DOHH2 (cell line): ENCODE results near the gene CARMIL1.

Experiments used
- H3F3A ChIP-seq: fragments of 200-600 bp; sonication (generic), shearing (Covaris generic); 2 replicates; pipeline ENCODE4 v1.6.0; 2016; ENCODE audit warnings: antibody characterized with exemption, mild to moderate bottlenecking; ENCODE audit not compliant: control insufficient read depth, insufficient read depth
- H3K27ac ChIP-seq: fragments of 200-600 bp; sonication (generic); 2 replicates; pipeline ENCODE4 v1.5.1; 2014; ENCODE audit warnings: low read depth, mild to moderate bottlenecking, low read length, moderate library complexity
- H3K27me3 ChIP-seq: fragments of 200-600 bp; sonication (generic); 2 replicates; pipeline ENCODE4 v1.6.1; 2014; ENCODE audit warnings: mild to moderate bottlenecking, low read length, mixed read lengths; ENCODE audit not compliant: control insufficient read depth
- H3K36me3 ChIP-seq: fragments of 200-600 bp; sonication (generic); 2 replicates; pipeline ENCODE4 v1.6.1; 2014; ENCODE audit warnings: mild to moderate bottlenecking, low read length, moderate library complexity, mixed read lengths; ENCODE audit not compliant: control insufficient read depth
- H3K4me1 ChIP-seq: fragments of 200-600 bp; sonication (generic); 2 replicates; pipeline ENCODE4 v1.6.1; 2014; ENCODE audit warnings: mild to moderate bottlenecking, low read length, mixed read lengths; ENCODE audit not compliant: control insufficient read depth
- H3K4me2 ChIP-seq: fragments of 200-600 bp; sonication (generic); 2 replicates; pipeline ENCODE4 v1.6.0; 2014; ENCODE audit warnings: mild to moderate bottlenecking, low read length, moderate library complexity
- H3K4me3 ChIP-seq: fragments of 200-600 bp; sonication (generic); 2 replicates; pipeline ENCODE4 v1.5.1; 2014; ENCODE audit warnings: mild to moderate bottlenecking, low read length, mixed read lengths
- H3K79me2 ChIP-seq: fragments of 200-600 bp; sonication (generic); 2 replicates; pipeline ENCODE4 v1.6.1; 2014; ENCODE audit warnings: mild to moderate bottlenecking, low read length, mixed read lengths; ENCODE audit not compliant: control insufficient read depth
- H3K9me2 ChIP-seq: fragments of 200-600 bp; sonication (generic); replicated peaks from 2 replicates; pipeline ENCODE4 v1.6.1; 2014; ENCODE audit warnings: mild to moderate bottlenecking, low read length, mixed read lengths; ENCODE audit not compliant: control insufficient read depth
- H3K9me3 ChIP-seq: fragments of 200-600 bp; sonication (generic); 2 replicates; pipeline ENCODE4 v1.6.1; 2014; ENCODE audit warnings: antibody characterized with exemption, low read length, mixed read lengths; ENCODE audit not compliant: control insufficient read depth, insufficient read depth
- H4K20me1 ChIP-seq: fragments of 200-600 bp; sonication (generic); 2 replicates; pipeline ENCODE4 v1.6.0; 2014; ENCODE audit warnings: low read depth, mild to moderate bottlenecking, antibody characterized with exemption, low read length, moderate library complexity; ENCODE audit not compliant: control insufficient read depth, insufficient read depth
- EZH2phosphoT487 ChIP-seq: fragments of 200-600 bp; sonication (generic); IDR thresholded peaks from 2 replicates; pipeline ENCODE4 v1.6.1; 2017; ENCODE audit warnings: borderline replicate concordance, mild to moderate bottlenecking, antibody characterized with exemption, low read length, moderate library complexity, mixed read lengths
- TF ChIP-seq, protein P1 (sequence below): fragments of 200-600 bp; sonication (generic); IDR thresholded peaks from one replicate; pipeline ENCODE4 v1.5.1; 2014; ENCODE audit warnings: antibody characterized with exemption, mild to moderate bottlenecking, low read depth, low read length; ENCODE audit not compliant: poor library complexity, severe bottlenecking

The CARMIL1 gene

DNA sequence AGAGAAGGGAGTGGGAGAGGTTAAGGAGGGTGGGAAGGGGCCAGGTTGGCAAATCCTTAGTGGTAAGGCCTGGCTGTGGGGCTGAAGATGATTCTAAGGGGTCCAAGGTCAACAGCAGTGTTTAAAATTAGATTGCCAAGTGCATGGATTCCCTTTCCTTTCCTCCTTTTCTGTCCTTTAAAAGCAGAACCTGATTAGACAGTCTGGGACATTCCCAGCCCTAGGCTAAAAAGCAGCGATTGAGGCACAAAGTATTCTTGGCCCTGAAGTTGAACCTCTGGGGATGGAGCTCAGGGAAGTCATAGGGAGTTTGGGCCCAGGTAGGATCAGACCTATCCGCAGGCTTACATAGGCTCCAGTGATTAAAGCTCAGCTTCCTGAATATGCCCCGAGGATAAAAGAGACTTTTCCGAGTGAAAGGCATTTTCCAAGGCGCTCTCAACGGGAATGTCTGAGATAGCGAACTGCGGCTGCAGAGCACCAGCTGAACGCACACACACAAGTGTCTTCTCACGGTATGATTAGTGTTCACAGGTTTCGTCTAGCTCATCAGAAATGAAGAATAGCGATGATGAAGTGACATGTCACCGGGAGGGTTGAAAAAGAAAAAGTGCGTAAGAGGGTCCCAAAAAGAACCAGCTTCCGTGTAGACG lies 787 bp upstream of the CARMIL1 start:
- peak overlapping the region; percentile 51 for H3K27ac ChIP-seq
- peaks cover 18% of the 10 kb centered on the region for H3F3A ChIP-seq
- peaks cover 2% of the 10 kb centered on the region; the same call in 1 of the 2 replicates for H3K36me3 ChIP-seq
- H3K9me3 ChIP-seq: no peaks in the 10 kb centered on the region
- H3K4me2 ChIP-seq: peak overlapping the region; percentile 98
- no peaks in the 10 kb centered on the region for H3K27me3 ChIP-seq
- no peaks in the 10 kb centered on the region for H3K9me2 ChIP-seq
- peaks cover 22% of the 10 kb centered on the region for H3K79me2 ChIP-seq
- H4K20me1 ChIP-seq: no peaks in the 10 kb centered on the region
- TF ChIP-seq, protein P1, sequence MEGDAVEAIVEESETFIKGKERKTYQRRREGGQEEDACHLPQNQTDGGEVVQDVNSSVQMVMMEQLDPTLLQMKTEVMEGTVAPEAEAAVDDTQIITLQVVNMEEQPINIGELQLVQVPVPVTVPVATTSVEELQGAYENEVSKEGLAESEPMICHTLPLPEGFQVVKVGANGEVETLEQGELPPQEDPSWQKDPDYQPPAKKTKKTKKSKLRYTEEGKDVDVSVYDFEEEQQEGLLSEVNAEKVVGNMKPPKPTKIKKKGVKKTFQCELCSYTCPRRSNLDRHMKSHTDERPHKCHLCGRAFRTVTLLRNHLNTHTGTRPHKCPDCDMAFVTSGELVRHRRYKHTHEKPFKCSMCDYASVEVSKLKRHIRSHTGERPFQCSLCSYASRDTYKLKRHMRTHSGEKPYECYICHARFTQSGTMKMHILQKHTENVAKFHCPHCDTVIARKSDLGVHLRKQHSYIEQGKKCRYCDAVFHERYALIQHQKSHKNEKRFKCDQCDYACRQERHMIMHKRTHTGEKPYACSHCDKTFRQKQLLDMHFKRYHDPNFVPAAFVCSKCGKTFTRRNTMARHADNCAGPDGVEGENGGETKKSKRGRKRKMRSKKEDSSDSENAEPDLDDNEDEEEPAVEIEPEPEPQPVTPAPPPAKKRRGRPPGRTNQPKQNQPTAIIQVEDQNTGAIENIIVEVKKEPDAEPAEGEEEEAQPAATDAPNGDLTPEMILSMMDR: no peak
- H3K4me1 ChIP-seq: peaks cover 46% of the 10 kb centered on the region
- H3K4me3 ChIP-seq: peak overlapping the region; percentile 94

DNA sequence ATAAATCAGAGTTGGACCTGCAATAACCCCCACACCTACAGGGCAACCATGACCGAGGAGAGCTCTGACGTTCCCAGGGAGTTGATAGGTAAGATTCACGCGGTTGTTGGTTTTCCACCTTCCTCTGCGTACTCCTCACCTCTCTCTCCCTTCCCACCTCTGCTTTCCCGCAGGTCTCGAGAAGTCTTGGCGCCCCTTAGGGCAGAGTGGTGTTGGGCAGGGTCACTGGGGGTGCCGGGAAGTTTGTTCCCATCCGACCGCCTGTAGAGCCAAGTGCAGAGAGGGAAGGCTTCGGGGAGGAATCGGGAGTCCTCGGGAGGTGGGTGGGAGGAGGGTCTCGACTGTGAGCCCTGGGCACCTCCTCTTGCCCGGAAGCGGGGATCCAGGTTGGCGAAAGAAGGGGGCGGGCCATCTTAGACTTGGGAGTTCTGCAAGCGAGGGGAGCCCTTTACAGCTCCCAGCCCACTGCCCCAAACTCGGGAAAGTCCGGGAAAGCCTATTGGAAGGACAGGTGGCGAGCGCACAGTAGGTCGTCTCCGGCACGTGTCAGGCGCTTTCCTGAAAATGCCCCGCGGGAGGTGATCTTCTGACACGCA lies 672 bp downstream of the CARMIL1 start:
- Histone ChIP-seq H3F3A (peaks cover 18% of the 10 kb centered on the region), H3K4me3 (peak overlapping the region; percentile 94), H3K9me3 (no peaks in the 10 kb centered on the region), H3K36me3 (peaks cover 2% of the 10 kb centered on the region; the same call in 1 of the 2 replicates), H3K27ac (peak overlapping the region; percentile 51), H4K20me1 (no peaks in the 10 kb centered on the region), H3K79me2 (peaks cover 28% of the 10 kb centered on the region), H3K27me3 (no peaks in the 10 kb centered on the region), H3K4me2 (peak overlapping the region; percentile 98), H3K9me2 (no peaks in the 10 kb centered on the region), H3K4me1 (peaks cover 51% of the 10 kb centered on the region)
- TF ChIP-seq EZH2phosphoT487: no peak
- TF ChIP-seq, protein P1: no peak

DNA sequence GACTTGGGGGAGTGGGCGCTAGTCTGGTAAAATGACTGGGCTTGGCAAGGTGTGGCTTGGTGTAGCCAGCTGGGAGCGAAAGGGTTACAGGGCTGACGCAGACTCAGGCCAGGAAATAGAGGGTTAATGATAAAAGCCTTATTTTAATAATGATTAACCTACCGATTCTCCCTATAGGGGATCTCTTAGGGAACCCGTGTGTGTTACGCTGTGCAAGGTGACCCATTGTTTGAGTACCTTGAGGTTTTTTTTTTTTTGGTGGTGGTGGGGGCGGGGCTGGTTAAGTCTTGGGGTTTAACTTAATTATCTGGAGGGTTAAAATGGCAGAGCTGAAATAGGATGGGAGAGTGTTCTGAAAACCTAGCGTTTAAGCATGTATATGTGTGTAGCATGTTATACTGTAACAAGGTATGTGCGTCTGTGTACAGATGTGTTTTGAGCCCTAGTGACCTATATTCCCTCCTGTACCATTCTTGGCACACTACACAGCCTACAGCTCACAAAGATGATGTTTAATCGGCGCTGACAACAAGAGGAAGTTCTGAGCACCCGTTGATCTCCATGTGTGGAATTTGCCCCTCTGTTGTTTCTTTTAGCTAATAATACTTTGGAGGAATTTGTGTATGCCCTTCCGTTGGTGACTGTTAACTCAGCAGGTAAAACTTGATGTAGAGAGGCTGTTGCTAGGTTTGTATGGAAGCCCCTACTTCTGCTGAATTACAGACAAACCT lies 1.3 kb downstream of the CARMIL1 start:
- Histone ChIP-seq H3K36me3 (peaks cover 7% of the 10 kb centered on the region), H3K9me2 (no peaks in the 10 kb centered on the region), H3K79me2 (peaks cover 28% of the 10 kb centered on the region), H3K27ac (no peak overlapping the region), H3K4me1 (peaks cover 50% of the 10 kb centered on the region), H3K4me2 (peak overlapping the region; percentile 98), H3F3A (peaks cover 18% of the 10 kb centered on the region), H4K20me1 (no peaks in the 10 kb centered on the region), H3K9me3 (no peaks in the 10 kb centered on the region), H3K4me3 (peak overlapping the region; percentile 94), H3K27me3 (no peaks in the 10 kb centered on the region)
- no peak for TF ChIP-seq EZH2phosphoT487
- TF ChIP-seq, protein P1: no peak
